Anterior cingulate cortex (tissue), 58 donors: Measurements from ENCODE around the gene TFIP11.
A peak's percentile ranks its signal among the peaks of the same experiment; 100 is the strongest.
"Not testable (repeated sequence)": the region's sequence is repeated elsewhere in the genome, so short reads cannot be mapped to it uniquely, and the experiment has no call there.

Experiments used
- DNase-seq, 58 donors: peaks; one replicate each; lab custom pipeline; 2025; lab: John Stamatoyannopoulos, UW

The TFIP11 gene

GRCh38 chr22:26542831-26543230, 30.6 kb upstream of the TFIP11 start:
- DNase-seq = peak in 1 of 58 donors; percentile 12

GRCh38 chr22:26541167-26541819, 29.0 kb upstream of the TFIP11 start:
- DNase-seq = no peak

- DNase-seq = no peak
Observed at GRCh38 chr22:26540119-26540518, 27.8 kb upstream of the TFIP11 start.

GRCh38 chr22:26536762-26537134, 24.5 kb upstream of the TFIP11 start:
- DNase-seq = no peak

- DNase-seq = no peak
Observed at GRCh38 chr22:26536056-26536761, 23.9 kb upstream of the TFIP11 start.

GRCh38 chr22:26535603-26535908, 23.3 kb upstream of the TFIP11 start:
- no peak for DNase-seq

- DNase-seq = no peak
Observed at GRCh38 chr22:26534874-26535602, 22.8 kb upstream of the TFIP11 start.

- no peak for DNase-seq
Observed at GRCh38 chr22:26534171-26534855, 22.0 kb upstream of the TFIP11 start.

GRCh38 chr22:26529345-26529744, 17.1 kb upstream of the TFIP11 start:
- no peak for DNase-seq

- DNase-seq = not testable (repeated sequence)
Observed at GRCh38 chr22:26528518-26528917, 16.2 kb upstream of the TFIP11 start.

GRCh38 chr22:26527574-26528465, 15.5 kb upstream of the TFIP11 start:
- DNase-seq = no peak

- no peak for DNase-seq
Observed at GRCh38 chr22:26527167-26527566, 14.9 kb upstream of the TFIP11 start.

- DNase-seq = no peak
Observed at GRCh38 chr22:26525946-26526564, 13.8 kb upstream of the TFIP11 start.

- DNase-seq = no peak
Observed at GRCh38 chr22:26524870-26525269, 12.6 kb upstream of the TFIP11 start.

- peak in 2 of 58 donors; percentile 3 to 12 for DNase-seq
Observed at GRCh38 chr22:26522592-26522991, 10.3 kb upstream of the TFIP11 start.

GRCh38 chr22:26522012-26522411, 9.7 kb upstream of the TFIP11 start:
- no peak for DNase-seq

- no peak for DNase-seq
Observed at GRCh38 chr22:26517429-26517828, 5.2 kb upstream of the TFIP11 start.

GRCh38 chr22:26516503-26516902, 4.2 kb upstream of the TFIP11 start:
- DNase-seq = no peak

- peak in 2 of 58 donors; percentile 19 to 54 for DNase-seq
Observed at GRCh38 chr22:26515931-26516330, 3.7 kb upstream of the TFIP11 start.
